Activated CD8-positive, alpha-beta memory T cell treated with anti-CD3 and anti-CD28 coated beads, Interleukin-2, amount 10 ng/mL, durations not matched to agents 7 days and 5 days (primary cell): ENCODE data around the gene JUP. TPM values are rescaled to one million over a fixed set of nuclear protein-coding genes. Genes with fewer than 3 reads are reported as not detected.
A peak's percentile ranks its signal among the peaks of the same experiment; 100 is the strongest.

Source experiments
- ATAC-seq: fragments of 150-1000 bp; cut with Tn5 transposase; one replicate; pipeline ENCODE4 v1.10.0; 2021; ENCODE audit warnings: moderate library complexity
- CTCF ChIA-PET: fragments of 350-600 bp; sonication (Branson Sonifier 250); formaldehyde crosslinking; loops from one replicate; lab custom pipeline; 2021; ENCODE audit warnings: antibody characterized with exemption; lab: Charles Lee
- DNase-seq: peaks from one replicate; pipeline ENCODE4 v3.0.0-alpha.2; 2020
- H3K27ac Mint-ChIP-seq: one replicate; pipeline ENCODE4 v1.8.0; 2021; ENCODE audit warnings: mild to moderate bottlenecking, mixed read lengths
- H3K27me3 Mint-ChIP-seq: one replicate; pipeline ENCODE4 v1.8.0; 2021; ENCODE audit warnings: mixed read lengths
- H3K36me3 Mint-ChIP-seq: one replicate; pipeline ENCODE4 v1.8.0; 2021; ENCODE audit warnings: mild to moderate bottlenecking, mixed read lengths
- H3K4me1 Mint-ChIP-seq: one replicate; pipeline ENCODE4 v1.8.0; 2021; ENCODE audit warnings: mixed read lengths
- H3K4me3 Mint-ChIP-seq: one replicate; pipeline ENCODE4 v1.8.0; 2021; ENCODE audit warnings: mild to moderate bottlenecking, moderate library complexity, mixed read lengths
- H3K9me3 Mint-ChIP-seq: one replicate; pipeline ENCODE4 v1.8.0; 2022; ENCODE audit warnings: low read depth, mixed read lengths
- total RNA-seq, 2 experiments: library from RNA; stranded (reverse); gene quantifications; one replicate each; pipeline ENCODE4 v1.2.3, GENCODE V29; 2021

Gene JUP
- total RNA-seq, 2 experiments from 2014 or later = 2.3 TPM

GRCh38 chr17:41816637-41817320 lies 30.3 kb upstream of the JUP start:
- no peak overlapping the region for H3K27ac Mint-ChIP-seq
- no peaks in the 10 kb centered on the region for H3K9me3 Mint-ChIP-seq
- DNase-seq (no peak), ATAC-seq (no peak)
- CTCF ChIA-PET = interaction anchor here (1.1 kb wide), 1 partner anchor 16 kb away, joined by 5 read pairs; no protein-coding TSS in a partner anchor
- H3K27me3 Mint-ChIP-seq = peaks cover 11% of the 10 kb centered on the region
- H3K4me3 Mint-ChIP-seq = no peak overlapping the region
- peaks cover 8% of the 10 kb centered on the region for H3K4me1 Mint-ChIP-seq
- H3K36me3 Mint-ChIP-seq = no peaks in the 10 kb centered on the region

DNA sequence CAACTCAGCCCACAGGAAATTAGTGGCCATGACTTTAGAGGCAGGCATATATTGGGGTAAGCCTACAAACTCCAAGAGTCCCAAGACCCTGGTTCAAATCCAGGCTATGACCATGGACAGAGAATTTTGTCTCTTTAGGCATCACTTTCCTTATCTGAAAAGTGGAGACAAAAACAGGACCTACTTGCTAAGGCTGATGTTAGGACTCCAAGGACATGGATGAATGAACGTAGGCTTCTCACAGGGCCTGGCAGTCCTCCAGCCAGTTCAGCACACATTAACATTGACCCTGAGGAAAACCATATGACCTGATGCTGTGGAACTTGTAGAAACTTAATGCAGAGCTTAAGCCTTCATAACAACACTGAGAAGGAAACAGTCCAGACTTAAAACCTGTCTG lies 27.7 kb upstream of the JUP start:
- Mint-ChIP-seq H3K27ac (no peak overlapping the region), H3K4me3 (no peak overlapping the region), H3K9me3 (no peaks in the 10 kb centered on the region), H3K4me1 (peaks cover 18% of the 10 kb centered on the region), H3K36me3 (no peaks in the 10 kb centered on the region), H3K27me3 (peaks cover 18% of the 10 kb centered on the region)
- ATAC-seq (no peak), DNase-seq (no peak)
- CTCF ChIA-PET = interaction anchor here (1.7 kb wide), 1 partner anchor 12 kb away, joined by 6 read pairs; no protein-coding TSS in a partner anchor

GRCh38 chr17:41813699-41814124 lies 27.2 kb upstream of the JUP start:
- Mint-ChIP-seq H3K9me3 (no peaks in the 10 kb centered on the region), H3K27me3 (peaks cover 18% of the 10 kb centered on the region), H3K4me3 (no peak overlapping the region), H3K36me3 (no peaks in the 10 kb centered on the region), H3K27ac (no peak overlapping the region), H3K4me1 (peaks cover 18% of the 10 kb centered on the region)
- CTCF ChIA-PET = interaction anchor here (1.7 kb wide), 1 partner anchor 12 kb away, joined by 6 read pairs; no protein-coding TSS in a partner anchor
- DNase-seq (no peak), ATAC-seq (no peak)

DNA sequence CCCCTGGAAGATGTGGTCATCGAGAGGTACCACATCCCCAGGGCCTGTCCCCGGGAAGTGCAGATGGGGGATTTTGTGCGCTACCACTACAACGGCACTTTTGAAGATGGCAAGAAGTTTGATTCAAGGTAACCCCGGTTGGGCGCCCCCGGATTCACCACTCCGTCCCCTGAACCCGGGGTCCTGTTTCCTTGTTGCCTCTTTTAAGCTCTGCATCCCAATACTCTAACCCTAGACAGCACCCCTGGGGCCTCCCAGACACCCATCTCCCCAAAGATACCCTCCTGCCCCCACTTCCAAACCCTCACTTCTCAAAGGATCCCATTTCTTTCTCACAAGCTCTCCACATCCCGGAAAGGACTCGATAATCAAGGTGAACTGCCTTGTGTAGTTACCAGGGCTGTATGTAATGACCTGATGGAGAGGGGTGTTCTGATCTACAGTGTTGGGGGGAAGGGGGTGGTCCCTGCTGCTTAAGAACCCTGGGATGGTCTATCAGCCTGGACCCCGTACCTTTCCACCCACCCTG lies 26.7 kb upstream of the JUP start:
- DNase-seq (no peak), ATAC-seq (no peak)
- peaks cover 18% of the 10 kb centered on the region for H3K4me1 Mint-ChIP-seq
- no peak overlapping the region for H3K27ac Mint-ChIP-seq
- H3K36me3 Mint-ChIP-seq = no peaks in the 10 kb centered on the region
- H3K27me3 Mint-ChIP-seq = peaks cover 18% of the 10 kb centered on the region
- no peaks in the 10 kb centered on the region for H3K9me3 Mint-ChIP-seq
- CTCF ChIA-PET = no interaction called here
- no peak overlapping the region for H3K4me3 Mint-ChIP-seq

DNA sequence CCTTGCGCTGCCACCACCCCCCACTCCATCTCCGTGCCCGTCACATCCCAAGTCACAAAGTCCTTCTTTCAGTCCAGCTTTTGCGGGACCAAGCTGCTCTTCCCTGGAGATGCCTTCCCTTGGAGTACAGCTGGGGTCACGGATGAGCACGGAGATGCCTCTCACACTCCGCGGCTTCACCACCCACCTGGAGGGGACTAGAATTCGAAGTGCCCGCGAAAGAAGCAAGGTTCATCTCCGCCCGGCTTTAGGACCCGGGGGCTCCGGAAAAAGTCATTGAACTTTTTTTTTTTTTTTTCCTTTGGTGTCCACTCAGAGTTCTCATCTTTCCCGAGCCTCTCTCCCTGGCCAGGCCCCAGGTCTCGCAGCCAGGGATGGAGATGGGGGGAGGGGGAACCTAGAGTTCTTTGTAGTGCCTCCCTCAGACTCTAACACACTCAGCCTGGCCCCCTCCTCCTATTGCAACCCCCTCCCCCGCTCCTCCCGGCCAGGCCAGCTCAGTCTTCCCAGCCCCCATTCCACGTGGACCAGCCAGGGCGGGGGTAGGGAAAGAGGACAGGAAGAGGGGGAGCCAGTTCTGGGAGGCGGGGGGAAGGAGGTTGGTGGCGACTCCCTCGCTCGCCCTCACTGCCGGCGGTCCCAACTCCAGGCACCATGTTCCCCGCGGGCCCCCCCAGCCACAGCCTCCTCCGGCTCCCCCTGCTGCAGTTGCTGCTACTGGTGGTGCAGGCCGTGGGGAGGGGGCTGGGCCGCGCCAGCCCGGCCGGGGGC lies 26.1 kb upstream of the JUP start, which contains the start of gene FKBP10:
Gene FKBP10, plus strand, starts transcription at position 624 of the 771 bp plus-strand sequence. Its CDS starts 31 bp downstream, at position 655.
- ATAC-seq (no peak), DNase-seq (peak; percentile 53)
- Mint-ChIP-seq H3K36me3 (no peaks in the 10 kb centered on the region), H3K27ac (peak within 1 kb of the TSS; percentile 45), H3K4me1 (peaks cover 18% of the 10 kb centered on the region), H3K4me3 (peak within 1 kb of the TSS; percentile 86), H3K27me3 (peaks cover 18% of the 10 kb centered on the region), H3K9me3 (no peaks in the 10 kb centered on the region)
- CTCF ChIA-PET = interaction anchor here (0.9 to 2.7 kb wide), 11 partner anchors 11 to 149 kb away, joined by 3 to 27 read pairs (median 4); partner anchors contain the start of genes ACLY and JUP

GRCh38 chr17:41811549-41812380 lies 25.3 kb upstream of the JUP start, which contains the start of gene P3H4:
Gene P3H4, minus strand, starts transcription at chr17:41811949. Its CDS starts 34 bp downstream, at chr17:41811915.
- peaks cover 18% of the 10 kb centered on the region for H3K27me3 Mint-ChIP-seq
- H3K4me1 Mint-ChIP-seq = peaks cover 18% of the 10 kb centered on the region
- CTCF ChIA-PET = interaction anchor here (0.6 to 2.7 kb wide), 25 partner anchors 9 to 437 kb away, joined by 3 to 27 read pairs (median 4); partner anchors contain the start of genes ACLY, JUP and ODAD4
- ATAC-seq (peak; percentile 94), DNase-seq (peak; percentile 79)
- no peaks in the 10 kb centered on the region for H3K36me3 Mint-ChIP-seq
- peak within 1 kb of the TSS; percentile 86 for H3K4me3 Mint-ChIP-seq
- peak within 1 kb of the TSS; percentile 45 for H3K27ac Mint-ChIP-seq
- no peaks in the 10 kb centered on the region for H3K9me3 Mint-ChIP-seq

DNA sequence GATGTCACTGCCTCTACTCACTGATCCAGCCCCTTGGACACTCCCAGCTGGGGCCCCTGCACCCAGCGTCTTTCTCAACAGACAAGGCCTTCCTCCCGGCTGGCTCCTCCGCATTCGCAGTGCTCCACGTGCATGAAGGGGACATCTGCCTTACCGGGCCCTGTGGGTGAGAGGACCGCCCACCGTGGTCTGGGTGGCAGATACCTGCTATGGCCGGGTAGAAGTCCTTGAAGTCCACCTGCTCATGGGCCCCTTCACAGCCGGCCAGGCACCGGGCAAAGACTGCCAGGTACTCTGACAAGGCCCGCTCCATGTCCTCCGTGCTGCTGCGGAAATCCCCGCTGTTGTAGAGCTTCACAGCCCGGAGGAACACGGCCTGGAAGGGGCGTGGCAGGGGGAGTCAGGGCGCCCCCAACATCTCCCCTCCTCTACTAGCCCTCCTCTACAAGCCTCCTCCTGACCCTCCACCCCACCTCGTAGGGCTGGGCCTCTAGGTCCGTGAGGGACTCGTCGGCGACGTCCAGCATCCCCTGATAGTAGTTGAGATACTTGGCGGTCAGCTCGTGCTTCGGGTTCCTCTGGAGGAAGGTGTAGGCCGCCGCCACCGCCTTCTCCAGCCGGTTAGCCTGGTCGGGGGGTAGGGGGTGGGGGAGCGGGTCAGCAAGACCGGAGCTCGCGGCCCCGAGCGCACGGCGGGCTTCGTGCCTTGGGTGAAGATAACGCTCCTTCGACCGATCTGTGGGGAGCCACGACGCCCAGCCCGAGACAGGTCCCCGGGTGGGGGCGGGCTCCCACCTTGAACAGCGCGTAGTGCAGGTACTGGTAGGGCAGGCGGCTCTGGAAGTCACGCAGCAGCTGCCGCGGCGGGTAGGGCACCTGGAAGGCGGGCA lies 24.4 kb upstream of the JUP start:
- CTCF ChIA-PET = interaction anchor here (0.7 to 2.7 kb wide), 24 partner anchors 9 to 438 kb away, joined by 3 to 27 read pairs (median 4); partner anchors contain the start of genes ACLY, JUP and ODAD4
- H3K27ac Mint-ChIP-seq = no peak overlapping the region
- peak; percentile 38 for ATAC-seq
- peak overlapping the region; percentile 59 for H3K4me3 Mint-ChIP-seq
- H3K9me3 Mint-ChIP-seq = no peaks in the 10 kb centered on the region
- DNase-seq = no peak
- H3K4me1 Mint-ChIP-seq = peaks cover 18% of the 10 kb centered on the region
- peaks cover 18% of the 10 kb centered on the region for H3K27me3 Mint-ChIP-seq
- no peaks in the 10 kb centered on the region for H3K36me3 Mint-ChIP-seq

GRCh38 chr17:41806685-41807445 lies 20.4 kb upstream of the JUP start:
- CTCF ChIA-PET = no interaction called here
- Mint-ChIP-seq H3K9me3 (no peaks in the 10 kb centered on the region), H3K36me3 (no peaks in the 10 kb centered on the region), H3K4me3 (no peak overlapping the region), H3K27me3 (peaks cover 8% of the 10 kb centered on the region), H3K27ac (no peak overlapping the region), H3K4me1 (peaks cover 10% of the 10 kb centered on the region)
- DNase-seq (no peak), ATAC-seq (no peak)

DNA sequence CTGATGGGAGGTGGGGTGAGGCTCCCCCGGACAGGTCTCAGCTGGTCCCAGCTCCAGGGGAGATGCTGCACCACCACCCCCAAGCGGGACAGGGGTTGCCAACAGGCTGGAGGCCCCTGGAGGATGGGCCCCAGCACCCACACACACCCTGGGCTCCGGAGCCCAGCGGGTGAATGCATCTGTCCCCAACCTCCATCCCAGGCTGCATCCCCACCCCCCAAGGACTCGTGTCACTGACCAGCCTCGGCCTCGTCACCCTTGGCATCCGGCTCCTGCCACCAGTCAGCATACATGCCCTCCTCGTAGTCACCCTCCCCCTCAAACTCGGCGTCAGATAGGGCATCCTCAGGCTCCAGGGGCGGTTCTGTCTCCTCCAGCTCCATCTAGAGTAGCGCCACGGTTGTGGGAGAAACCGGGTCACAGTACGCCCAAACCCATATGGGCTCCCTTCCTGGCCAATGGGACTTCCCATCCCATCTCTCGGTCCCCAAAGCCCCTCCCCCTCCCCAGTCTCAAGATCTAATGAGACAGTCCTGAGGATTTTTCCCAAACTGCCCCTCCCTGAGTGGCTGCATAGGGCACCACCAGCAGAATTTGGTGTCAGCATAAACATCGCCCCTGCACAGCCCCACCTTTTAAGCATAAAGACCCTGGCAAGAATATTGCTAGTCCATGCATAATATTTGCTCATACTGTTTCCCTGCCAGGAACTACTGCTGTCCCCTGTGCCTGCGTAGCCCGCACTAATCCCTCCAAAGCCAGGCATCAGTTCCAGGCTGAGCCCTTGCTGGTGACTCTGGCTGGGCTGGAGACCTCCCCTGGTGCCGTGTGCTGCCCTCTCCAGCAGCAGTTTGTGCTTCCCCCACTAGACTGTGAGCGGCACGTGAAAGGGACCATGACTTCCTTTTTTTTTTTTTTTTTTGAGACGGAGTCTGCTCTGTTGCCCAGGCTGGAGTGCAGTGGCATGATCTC lies 16.8 kb upstream of the JUP start:
- no peak overlapping the region for H3K27ac Mint-ChIP-seq
- H3K4me1 Mint-ChIP-seq = peaks cover 6% of the 10 kb centered on the region
- CTCF ChIA-PET = interaction anchor here (0.9 to 5.0 kb wide), 7 partner anchors 8 to 155 kb away, joined by 3 to 41 read pairs (median 4); partner anchors contain the start of genes HAP1 and P3H4
- H3K27me3 Mint-ChIP-seq = no peaks in the 10 kb centered on the region
- H3K9me3 Mint-ChIP-seq = no peaks in the 10 kb centered on the region
- DNase-seq (no peak), ATAC-seq (no peak)
- H3K4me3 Mint-ChIP-seq = no peak overlapping the region
- H3K36me3 Mint-ChIP-seq = no peaks in the 10 kb centered on the region
